Activated CD4-positive, alpha-beta memory T cell treated with anti-CD3 and anti-CD28 coated beads for 36 hours (primary cell): Measurements from ENCODE around the gene IGSF3. TPM values are rescaled to one million over a fixed set of nuclear protein-coding genes. Genes with fewer than 3 reads are reported as not detected.
"Not testable (repeated sequence)": the region's sequence is repeated elsewhere in the genome, so short reads cannot be mapped to it uniquely, and the experiment has no call there.

Source experiments
- CTCF ChIA-PET: fragments of 350-600 bp; sonication (Branson Sonifier 250); formaldehyde crosslinking; loops from one replicate; lab custom pipeline; 2021; ENCODE audit warnings: antibody characterized with exemption, inconsistent platforms; lab: Charles Lee
- POLR2A ChIA-PET: fragments of 350-600 bp; sonication (Branson Sonifier 250); formaldehyde crosslinking; loops from one replicate; lab custom pipeline; 2021; ENCODE audit warnings: antibody characterized with exemption; lab: Charles Lee
- DNase-seq: peaks from one replicate; pipeline ENCODE4 v3.0.0-alpha.2; 2020
- H3K27ac Mint-ChIP-seq: one replicate; pipeline ENCODE4 v1.8.0; 2021; ENCODE audit warnings: mixed read lengths
- H3K27me3 Mint-ChIP-seq: one replicate; pipeline ENCODE4 v1.8.0; 2021; ENCODE audit warnings: mixed read lengths
- H3K36me3 Mint-ChIP-seq: one replicate; pipeline ENCODE4 v1.8.0; 2021; ENCODE audit warnings: mixed read lengths
- H3K4me1 Mint-ChIP-seq: one replicate; pipeline ENCODE4 v1.8.0; 2021; ENCODE audit warnings: low read depth, mixed read lengths
- H3K4me3 Mint-ChIP-seq: one replicate; pipeline ENCODE4 v1.8.0; 2021; ENCODE audit warnings: mild to moderate bottlenecking, mixed read lengths
- H3K9me3 Mint-ChIP-seq: one replicate; pipeline ENCODE4 v1.8.0; 2021; ENCODE audit warnings: mixed read lengths
- intact Hi-C: fragments of 100-400 bp; cut with micrococcal nuclease; formaldehyde crosslinking; loops from one replicate; pipeline ENCODE4 v1.15.1; 2023
- total RNA-seq, 2 experiments: library from RNA; stranded (reverse); gene quantifications; one replicate each; pipeline ENCODE4 v1.2.3, GENCODE V29; 2021

The IGSF3 gene
- total RNA-seq, 2 experiments from 2014 or later = 4.1 to 4.2 TPM

DNA sequence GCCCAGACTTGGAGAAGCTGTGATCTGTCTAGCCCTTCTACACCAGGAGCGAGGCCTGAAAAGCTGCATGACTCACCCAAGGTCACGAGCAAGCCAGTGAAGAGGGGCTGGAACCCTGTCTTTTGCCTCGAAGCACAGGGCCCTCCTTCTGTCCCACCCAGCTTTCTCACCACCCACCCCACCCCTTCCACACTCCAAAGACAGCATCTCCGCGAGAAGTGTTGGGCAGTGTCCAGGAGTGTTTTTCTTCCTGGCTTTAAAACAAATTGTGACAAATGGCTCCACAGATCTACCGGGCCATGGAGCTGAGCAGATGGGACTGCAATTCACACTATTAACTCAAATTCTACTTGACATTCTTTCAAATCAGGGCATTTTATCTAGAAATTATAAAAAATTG is 30.9 kb downstream of the IGSF3 start:
- POLR2A ChIA-PET, H3K27me3 Mint-ChIP-seq, H3K36me3 Mint-ChIP-seq, H3K9me3 Mint-ChIP-seq, H3K27ac Mint-ChIP-seq, intact Hi-C loops, CTCF ChIA-PET, DNase-seq, H3K4me3 Mint-ChIP-seq: not testable (repeated sequence)
- H3K4me1 Mint-ChIP-seq = peaks cover 11% of the 10 kb centered on the region

DNA sequence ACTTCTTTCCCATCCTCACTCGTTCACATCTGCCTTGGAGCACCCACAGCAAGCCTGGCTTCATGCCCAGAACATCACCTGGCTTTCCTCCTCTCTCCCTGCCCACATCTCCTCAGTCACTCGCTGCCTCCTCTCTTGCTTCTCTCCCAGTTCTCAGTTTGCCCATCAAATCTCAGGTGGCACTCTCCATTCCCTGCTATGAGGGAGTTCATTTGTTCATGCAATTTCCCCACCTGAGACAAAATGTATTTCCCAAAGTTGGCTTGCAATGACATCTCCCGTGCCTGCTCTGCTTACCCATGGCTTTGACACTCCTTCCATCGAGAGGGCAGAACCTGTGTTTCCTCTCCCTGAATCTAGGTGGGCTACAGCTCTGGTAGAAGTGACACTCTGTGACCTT is 33.1 kb downstream of the IGSF3 start:
- intact Hi-C loops, H3K36me3 Mint-ChIP-seq, H3K27me3 Mint-ChIP-seq, H3K9me3 Mint-ChIP-seq, H3K4me3 Mint-ChIP-seq, H3K27ac Mint-ChIP-seq, POLR2A ChIA-PET, DNase-seq, CTCF ChIA-PET: not testable (repeated sequence)
- peaks cover 11% of the 10 kb centered on the region for H3K4me1 Mint-ChIP-seq

DNA sequence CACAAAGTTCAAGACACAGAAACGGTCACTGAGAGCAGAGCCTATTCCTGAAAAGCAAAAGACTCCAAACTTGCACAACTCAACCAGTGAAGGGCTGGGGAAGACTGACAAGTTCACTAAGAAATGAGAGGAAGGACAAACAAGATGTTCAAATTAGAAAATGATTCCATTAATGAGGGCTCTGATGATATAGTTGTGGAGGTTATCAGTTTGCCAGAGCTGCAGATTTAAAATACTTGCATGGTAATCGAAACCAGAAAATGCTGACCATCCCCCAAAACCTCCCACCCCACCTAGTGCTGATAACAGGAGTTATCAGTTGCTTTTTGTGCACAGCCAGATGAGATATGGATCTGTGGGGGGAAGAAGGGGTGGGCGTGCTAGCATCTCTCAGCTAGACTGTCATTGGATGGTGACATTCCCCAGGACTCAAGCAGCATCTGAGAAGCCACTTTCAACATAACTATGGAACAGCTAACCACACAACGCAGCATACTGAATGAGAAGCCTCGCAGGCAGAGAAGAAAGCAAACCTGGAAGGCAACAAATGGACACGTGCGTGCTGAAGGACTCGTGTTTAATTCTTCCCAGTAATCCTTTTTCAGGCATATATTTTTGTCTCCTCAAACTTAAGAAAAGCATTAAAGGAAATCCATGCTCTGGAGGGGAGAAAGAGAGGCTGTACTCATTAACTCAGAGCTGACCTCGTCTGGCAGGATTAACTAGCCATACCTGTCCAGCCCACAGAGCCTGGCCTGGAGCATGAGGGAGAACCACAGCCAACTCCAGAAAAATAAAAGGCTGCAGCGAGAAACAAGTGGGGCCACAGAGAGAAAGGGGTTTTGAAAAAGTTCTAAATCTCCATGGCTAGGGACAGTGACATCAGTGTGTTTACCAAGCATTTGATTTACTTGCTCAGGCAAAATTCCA is 35.3 kb downstream of the IGSF3 start:
- H3K4me3 Mint-ChIP-seq, DNase-seq, H3K36me3 Mint-ChIP-seq, intact Hi-C loops, CTCF ChIA-PET, POLR2A ChIA-PET, H3K9me3 Mint-ChIP-seq, H3K27ac Mint-ChIP-seq, H3K27me3 Mint-ChIP-seq: not testable (repeated sequence)
- H3K4me1 Mint-ChIP-seq = peaks cover 15% of the 10 kb centered on the region

DNA sequence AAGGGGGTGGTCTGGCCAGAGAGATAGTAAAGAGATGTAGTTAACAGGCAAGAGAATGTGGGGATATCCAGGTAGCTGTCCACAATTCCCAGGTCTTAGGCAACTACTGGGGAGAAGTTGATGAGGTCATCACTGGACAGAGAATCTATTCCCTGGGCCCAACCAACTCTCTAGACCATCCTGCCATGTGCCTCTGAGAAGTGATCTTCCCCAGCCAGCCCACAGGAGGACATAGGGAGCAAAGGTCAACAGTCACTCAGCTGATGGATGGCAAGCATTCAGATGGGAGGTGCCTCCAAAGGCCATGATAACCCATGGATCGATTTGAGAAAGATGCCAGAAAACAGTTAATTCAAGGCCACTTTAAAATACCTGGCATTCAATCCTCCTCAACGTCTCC is 36.0 kb downstream of the IGSF3 start:
- H3K9me3 Mint-ChIP-seq, intact Hi-C loops, H3K4me3 Mint-ChIP-seq, H3K27me3 Mint-ChIP-seq, CTCF ChIA-PET, H3K27ac Mint-ChIP-seq, H3K36me3 Mint-ChIP-seq, DNase-seq, POLR2A ChIA-PET: not testable (repeated sequence)
- H3K4me1 Mint-ChIP-seq = peaks cover 15% of the 10 kb centered on the region

DNA sequence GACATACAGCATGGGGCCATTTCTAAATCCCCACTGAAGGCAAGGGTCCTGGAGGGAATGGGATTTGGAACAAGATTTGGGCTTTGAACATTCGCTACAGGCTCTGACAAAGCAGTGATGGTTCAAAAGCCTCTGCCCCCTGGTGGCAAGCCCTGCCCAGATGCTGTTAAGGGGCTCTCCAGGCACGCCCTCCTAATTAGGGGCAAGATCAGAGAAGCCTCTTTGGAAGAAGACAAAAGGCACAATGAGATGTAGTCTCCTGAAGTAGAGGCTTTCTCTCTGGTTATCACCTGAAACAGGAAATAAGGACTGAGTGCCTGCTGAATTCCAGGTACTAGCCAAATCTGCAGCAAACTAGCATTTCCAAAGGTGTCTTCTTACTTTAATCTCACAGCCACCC is 37.5 kb downstream of the IGSF3 start:
- H3K27ac Mint-ChIP-seq, H3K4me3 Mint-ChIP-seq, H3K9me3 Mint-ChIP-seq, POLR2A ChIA-PET, CTCF ChIA-PET, DNase-seq, H3K36me3 Mint-ChIP-seq, intact Hi-C loops, H3K27me3 Mint-ChIP-seq: not testable (repeated sequence)
- peaks cover 15% of the 10 kb centered on the region for H3K4me1 Mint-ChIP-seq

DNA sequence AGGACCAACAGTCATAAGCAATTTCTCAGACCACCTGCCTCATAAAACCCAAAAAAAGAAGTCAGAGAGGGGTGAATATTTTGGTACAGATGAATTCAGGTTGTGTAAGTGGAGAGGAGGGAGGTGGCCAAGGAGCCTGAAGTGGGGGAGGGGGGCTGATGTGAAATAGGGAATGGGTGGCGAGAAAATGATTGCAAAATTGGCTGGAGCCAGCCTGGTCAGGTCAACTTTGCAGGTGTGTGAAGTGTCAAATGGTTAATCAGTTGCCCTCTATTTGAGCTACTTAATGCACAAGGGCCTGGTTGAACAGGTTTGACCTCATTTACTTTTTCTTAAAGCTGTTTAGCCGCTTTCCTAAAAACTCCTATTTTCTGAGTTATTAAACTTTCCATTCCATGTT is 38.1 kb downstream of the IGSF3 start:
- intact Hi-C loops, H3K9me3 Mint-ChIP-seq, H3K36me3 Mint-ChIP-seq, H3K27me3 Mint-ChIP-seq, H3K27ac Mint-ChIP-seq, H3K4me3 Mint-ChIP-seq, DNase-seq, CTCF ChIA-PET, POLR2A ChIA-PET: not testable (repeated sequence)
- peaks cover 15% of the 10 kb centered on the region for H3K4me1 Mint-ChIP-seq

DNA sequence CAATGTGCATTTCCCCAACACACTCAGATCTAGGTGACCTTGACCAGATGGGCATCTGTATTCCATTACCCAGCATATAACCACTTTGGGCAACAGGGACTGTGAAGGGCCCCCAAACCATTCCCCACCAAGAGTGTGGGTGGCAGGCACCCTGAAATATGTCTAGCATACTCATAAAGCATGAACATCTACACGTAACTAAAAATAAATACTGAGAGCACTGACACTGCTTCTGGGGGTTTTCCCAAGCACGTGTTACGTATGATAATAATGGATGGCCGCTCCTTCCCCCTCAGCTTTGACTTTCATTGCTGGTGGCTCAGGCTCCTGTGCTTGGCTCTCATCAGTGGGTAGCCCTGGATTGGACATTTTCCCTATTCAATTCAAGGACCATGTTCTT is 39.1 kb downstream of the IGSF3 start:
- Mint-ChIP-seq H3K9me3 (no peaks in the 10 kb centered on the region), H3K4me1 (peaks cover 15% of the 10 kb centered on the region), H3K36me3 (no peaks in the 10 kb centered on the region), H3K27me3 (peaks cover 3% of the 10 kb centered on the region), H3K27ac (peak overlapping the region; percentile 14), H3K4me3 (no peak overlapping the region)
- DNase-seq = peak; percentile 34
- ChIA-PET POLR2A (no interaction called here), CTCF (interaction anchor here (0.7 kb wide), 1 partner anchor 94 kb away, joined by 5 read pairs; no protein-coding TSS in a partner anchor)
- intact Hi-C loops = no loop called here

DNA sequence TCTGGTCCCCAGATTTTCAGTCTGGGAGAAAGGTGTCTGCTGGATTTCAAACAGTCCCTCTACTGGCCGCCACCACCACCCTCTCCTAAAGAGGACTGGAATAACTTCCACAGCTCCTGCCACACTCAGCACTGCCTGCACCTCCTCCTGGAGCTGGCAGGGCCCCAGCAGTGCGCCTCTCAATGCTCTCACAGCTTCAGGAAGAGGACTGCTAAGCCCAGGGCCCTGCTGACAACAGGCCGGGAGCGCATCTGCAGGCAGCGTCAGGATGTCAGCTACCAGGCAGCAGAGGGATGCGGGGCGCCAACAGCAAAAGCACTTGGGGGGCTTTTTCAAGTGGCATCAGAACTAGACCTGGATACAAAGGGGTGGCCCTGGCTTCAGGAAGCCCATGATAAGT is 40.2 kb downstream of the IGSF3 start:
- intact Hi-C loops, H3K9me3 Mint-ChIP-seq, H3K36me3 Mint-ChIP-seq, DNase-seq, POLR2A ChIA-PET, H3K4me3 Mint-ChIP-seq, CTCF ChIA-PET, H3K27ac Mint-ChIP-seq, H3K27me3 Mint-ChIP-seq: not testable (repeated sequence)
- H3K4me1 Mint-ChIP-seq = peaks cover 15% of the 10 kb centered on the region

DNA sequence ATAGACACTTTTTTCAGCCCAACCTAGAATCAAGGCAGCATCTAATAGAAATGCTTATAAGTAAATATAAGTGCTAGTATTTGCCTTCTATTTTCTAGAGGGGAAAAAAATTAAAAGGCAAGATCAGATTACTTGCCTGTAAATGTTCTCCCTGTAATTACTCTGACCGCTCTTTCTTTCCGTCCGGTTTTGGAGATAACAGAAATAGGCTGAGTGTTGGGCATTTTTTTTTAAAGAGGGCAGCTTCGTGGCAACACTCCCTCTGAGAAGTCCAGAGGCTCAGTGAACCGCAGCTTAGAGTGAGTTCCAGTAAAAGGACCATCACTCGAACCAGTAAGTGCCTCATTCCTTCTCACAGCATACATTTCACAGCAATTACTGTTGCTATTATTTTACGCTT is 40.6 kb downstream of the IGSF3 start:
- H3K36me3 Mint-ChIP-seq, H3K9me3 Mint-ChIP-seq, POLR2A ChIA-PET, H3K4me3 Mint-ChIP-seq, DNase-seq, H3K27ac Mint-ChIP-seq, CTCF ChIA-PET, intact Hi-C loops, H3K27me3 Mint-ChIP-seq: not testable (repeated sequence)
- H3K4me1 Mint-ChIP-seq = peaks cover 15% of the 10 kb centered on the region

DNA sequence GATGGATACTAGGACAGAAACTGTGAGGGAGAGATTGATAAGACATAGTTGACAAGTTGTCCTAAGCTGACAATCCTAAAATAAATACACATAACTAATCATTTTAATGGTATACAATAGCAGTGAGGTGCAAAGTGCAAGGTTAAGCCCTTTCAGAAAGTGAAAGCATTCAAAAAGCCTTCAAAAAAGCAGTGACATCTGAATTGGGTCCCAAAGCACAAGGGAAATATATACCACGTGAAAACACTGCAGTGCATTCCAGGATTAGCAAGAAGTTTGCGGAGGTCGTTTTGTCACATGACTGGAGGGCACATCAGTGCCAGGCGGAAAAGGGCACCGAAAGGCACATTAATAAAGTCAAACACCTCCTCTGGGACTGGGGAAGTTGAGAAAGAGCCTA is 42.4 kb downstream of the IGSF3 start:
- CTCF ChIA-PET, H3K9me3 Mint-ChIP-seq: not testable (repeated sequence)

DNA sequence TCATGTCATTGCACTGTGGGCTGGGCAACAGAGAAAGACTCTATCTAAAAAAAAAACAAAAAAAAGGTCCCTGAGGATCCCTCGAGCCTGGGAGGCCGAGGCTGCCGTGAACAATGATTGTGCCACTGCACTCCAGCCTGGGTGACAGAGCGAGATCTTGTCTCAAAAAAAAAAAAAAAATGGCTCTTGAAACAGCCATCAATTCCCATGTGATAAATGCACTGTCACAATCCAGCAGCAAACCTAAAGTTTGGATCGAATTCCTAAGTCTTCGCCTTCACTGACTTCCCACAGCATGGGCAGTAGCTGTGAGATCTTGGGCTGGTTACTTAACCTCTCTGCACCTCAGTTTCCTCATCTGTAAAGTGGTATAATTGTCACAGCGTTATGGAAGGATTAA is 43.5 kb downstream of the IGSF3 start:
- Mint-ChIP-seq H3K9me3 (no peaks in the 10 kb centered on the region), H3K36me3 (no peaks in the 10 kb centered on the region), H3K4me1 (peaks cover 12% of the 10 kb centered on the region), H3K27ac (no peak overlapping the region), H3K27me3 (no peaks in the 10 kb centered on the region), H3K4me3 (no peak overlapping the region)
- intact Hi-C loops = no loop called here
- DNase-seq = no peak
- ChIA-PET CTCF (no interaction called here), POLR2A (no interaction called here)

More for the DNA sequence above, 42.4 kb downstream of the IGSF3 start:
- H3K36me3 Mint-ChIP-seq, H3K4me3 Mint-ChIP-seq, intact Hi-C loops, H3K27ac Mint-ChIP-seq, H3K27me3 Mint-ChIP-seq, POLR2A ChIA-PET, DNase-seq: not testable (repeated sequence)
- H3K4me1 Mint-ChIP-seq = peaks cover 15% of the 10 kb centered on the region

DNA sequence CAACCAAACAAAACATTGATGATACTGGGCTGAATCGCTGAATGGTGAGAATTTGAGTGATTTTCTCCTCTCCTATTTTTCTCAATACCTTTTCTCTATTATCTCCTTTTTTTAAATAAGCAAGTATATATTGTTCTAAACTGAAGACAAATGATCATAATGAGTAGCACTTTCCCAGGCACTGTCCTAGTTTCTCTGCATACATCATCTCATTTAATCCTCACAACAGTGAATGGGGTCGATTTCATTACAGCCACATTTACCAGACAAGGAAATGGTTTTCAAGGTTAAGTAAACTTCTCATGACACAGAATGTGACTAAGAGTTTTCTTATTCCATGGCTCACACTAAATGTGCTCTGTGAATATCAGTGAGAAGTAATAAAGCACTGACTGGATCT is 45.0 kb downstream of the IGSF3 start:
- H3K27me3 Mint-ChIP-seq, H3K27ac Mint-ChIP-seq, intact Hi-C loops, DNase-seq, H3K4me3 Mint-ChIP-seq, CTCF ChIA-PET, POLR2A ChIA-PET, H3K9me3 Mint-ChIP-seq, H3K36me3 Mint-ChIP-seq, H3K4me1 Mint-ChIP-seq: not testable (repeated sequence)

DNA sequence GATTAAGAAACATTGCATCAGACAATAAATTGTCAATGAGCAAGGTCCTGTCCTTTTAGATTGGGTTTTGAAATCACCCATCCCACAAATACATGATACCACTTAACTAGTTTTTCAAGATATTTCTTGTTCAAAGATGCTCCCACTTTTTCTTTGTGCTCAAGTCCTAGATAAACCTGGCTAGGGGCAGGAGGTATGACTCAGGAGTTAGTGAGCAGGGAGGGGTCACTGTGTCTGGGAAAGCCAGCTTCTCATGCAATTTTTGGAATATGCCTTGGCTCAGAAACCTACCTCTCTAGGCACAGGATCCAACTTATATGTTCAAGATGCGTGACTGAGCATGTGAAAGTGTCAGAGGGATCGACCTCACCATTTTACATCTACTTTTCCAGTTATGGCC is 45.8 kb downstream of the IGSF3 start:
- CTCF ChIA-PET, POLR2A ChIA-PET, H3K4me1 Mint-ChIP-seq, H3K27ac Mint-ChIP-seq, H3K9me3 Mint-ChIP-seq, H3K4me3 Mint-ChIP-seq, H3K27me3 Mint-ChIP-seq, intact Hi-C loops, H3K36me3 Mint-ChIP-seq, DNase-seq: not testable (repeated sequence)
